Cardiac septum (tissue), 1 donor: ENCODE measurements around the gene INTS11. TPM values are rescaled to one million over a fixed set of nuclear protein-coding genes. Genes with fewer than 3 reads are reported as not detected.

Experiments used
- DNase-seq: peaks from one replicate; pipeline ENCODE4 v3.0.0-alpha.2; 2020; ENCODE audit warnings: low spot score
- intact Hi-C: fragments of 100-400 bp; cut with DNase I; formaldehyde crosslinking; loops from one replicate; pipeline ENCODE4 v1.14.0; 2022
- total RNA-seq: library from RNA; stranded (reverse); fragmentation: NEBNext Ultra II Directional; extraction: Animal tissue kit (Norgen Biotek cat#: 25700); gene quantifications from one replicate; pipeline ENCODE4 v1.2.1, GENCODE V29; 2021
- donor health status: DM: no; HTN: no; CAD: no.

INTS11 gene
- total RNA-seq, 1 donor from 2014 or later: 73.8 TPM

- intact Hi-C loops: no loop called here
- no peak for DNase-seq
Measured at GRCh38 chr1:1279028-1279427, 45.4 kb downstream of the INTS11 start.

DNA sequence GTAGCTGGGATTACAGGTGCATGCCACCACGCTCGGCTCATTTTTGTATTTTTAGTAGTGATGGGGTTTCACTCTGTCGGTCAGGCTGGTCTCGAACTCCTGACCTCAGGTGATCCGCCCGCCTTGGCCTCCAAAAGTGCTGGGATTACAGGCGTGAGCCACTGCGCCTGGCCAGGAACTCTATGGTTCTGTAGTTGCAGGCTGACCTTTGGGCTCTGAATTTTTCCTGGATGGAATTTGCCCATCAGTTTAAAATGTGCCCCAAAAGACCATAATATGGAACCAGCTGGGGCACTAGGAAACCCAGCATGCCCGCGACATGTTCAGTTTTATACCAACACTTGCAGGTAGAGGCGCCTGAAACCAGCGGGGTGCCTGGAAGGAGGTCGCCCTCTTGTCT, 45.8 kb downstream of the INTS11 start:
- DNase-seq: no peak
- intact Hi-C loops: no loop called here

GRCh38 chr1:1275836-1276235, 48.6 kb downstream of the INTS11 start:
- DNase-seq: no peak
- intact Hi-C loops: no loop called here

GRCh38 chr1:1274931-1275431, 49.5 kb downstream of the INTS11 start:
- intact Hi-C loops: no loop called here

DNA sequence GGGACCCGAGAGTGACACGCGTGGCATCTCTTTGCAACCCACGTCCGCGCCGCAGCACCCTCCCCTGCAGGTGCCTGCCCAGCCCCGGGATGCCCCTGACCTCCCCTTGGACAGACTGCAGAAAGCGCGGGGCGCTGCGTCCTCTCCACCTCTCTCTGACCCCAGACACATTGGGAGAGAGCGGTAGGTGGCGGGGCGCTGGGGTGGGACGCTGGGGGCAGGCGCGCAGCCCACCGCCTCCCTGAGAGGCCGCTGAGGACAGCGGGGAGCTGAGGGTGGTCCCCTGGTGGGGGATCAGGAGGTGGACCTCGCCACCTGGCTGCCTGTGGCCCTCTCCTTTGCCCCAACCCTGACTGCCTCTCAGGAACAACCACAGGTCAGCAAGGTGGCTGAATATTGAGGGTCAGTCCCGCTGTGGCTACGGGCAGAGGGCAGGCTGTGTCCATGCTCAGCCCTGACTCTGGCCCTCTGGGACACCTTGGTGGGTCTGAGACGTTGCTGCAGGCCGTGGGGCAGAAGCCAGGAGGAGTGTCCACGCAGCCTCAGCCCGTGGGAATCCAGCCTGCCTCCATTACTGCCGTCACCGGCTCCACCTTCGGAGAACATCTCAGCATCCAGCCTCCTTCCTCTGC, 50.0 kb downstream of the INTS11 start:
- DNase-seq: peak; percentile 74
- intact Hi-C loops: no loop called here

More at GRCh38 chr1:1274931-1275431, 49.5 kb downstream of the INTS11 start:
- DNase-seq: no peak

- intact Hi-C loops: loop anchor here (1.0 kb wide), 1 partner anchor 42 kb away; no protein-coding TSS in a partner anchor
- DNase-seq: peak; percentile 97
Measured at GRCh38 chr1:1273512-1274298, 50.8 kb downstream of the INTS11 start, which contains the start of gene UBE2J2. UBE2J2 (minus strand) TSS chr1:1273854; CDS start chr1:1267992, 5,862 bp downstream.

GRCh38 chr1:1273209-1273511, 51.3 kb downstream of the INTS11 start:
- intact Hi-C loops: loop anchor here (1.0 kb wide), 1 partner anchor 42 kb away; no protein-coding TSS in a partner anchor
- DNase-seq: no peak

GRCh38 chr1:1272341-1273208, 51.9 kb downstream of the INTS11 start:
- intact Hi-C loops: loop anchor here (1.0 kb wide), 1 partner anchor 41 kb away; no protein-coding TSS in a partner anchor

DNA sequence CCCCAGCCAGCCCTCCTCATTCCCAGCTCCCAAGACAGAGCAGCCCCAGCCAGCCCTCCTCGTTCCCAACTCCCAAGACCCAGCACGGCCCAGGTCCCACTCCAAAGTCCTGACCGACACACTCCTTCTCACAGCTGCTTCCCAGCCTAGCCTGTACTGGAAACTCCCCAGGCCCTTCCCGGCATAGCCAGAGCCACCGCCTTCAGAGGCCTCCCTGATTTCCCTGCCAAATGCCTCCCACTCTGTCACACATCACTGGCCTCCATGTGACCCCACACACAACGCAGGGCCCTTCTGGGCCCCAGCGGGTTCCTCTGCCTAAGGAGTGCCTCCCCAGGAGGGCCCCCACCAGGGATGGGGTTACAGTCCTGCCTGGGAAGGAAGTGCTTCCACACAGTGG, 53.6 kb downstream of the INTS11 start:
- DNase-seq: no peak
- intact Hi-C loops: no loop called here

More at GRCh38 chr1:1272341-1273208, 51.9 kb downstream of the INTS11 start:
- no peak for DNase-seq

DNA sequence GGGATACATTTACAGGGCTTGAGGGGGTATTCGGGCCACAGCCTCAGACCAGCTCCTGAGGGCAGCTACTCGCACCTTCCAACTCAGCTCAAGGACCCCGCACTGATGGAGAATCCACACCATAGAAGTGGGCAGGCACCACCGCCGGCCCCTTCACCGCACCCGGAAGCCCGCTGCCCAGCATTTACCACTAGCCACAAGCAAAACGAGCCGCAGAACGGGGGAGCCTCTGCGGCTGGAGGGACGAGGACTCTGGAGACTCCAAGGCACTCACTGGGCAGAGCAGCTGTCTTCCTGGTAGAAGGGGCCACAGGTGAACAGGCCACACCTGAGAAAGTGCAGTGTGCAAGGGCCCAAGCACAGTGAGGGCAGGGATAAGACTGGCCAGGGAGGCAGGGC, 56.2 kb downstream of the INTS11 start:
- intact Hi-C loops: no loop called here
- DNase-seq: no peak

GRCh38 chr1:1267488-1268283, 56.8 kb downstream of the INTS11 start:
- intact Hi-C loops: no loop called here
- DNase-seq: no peak

DNA sequence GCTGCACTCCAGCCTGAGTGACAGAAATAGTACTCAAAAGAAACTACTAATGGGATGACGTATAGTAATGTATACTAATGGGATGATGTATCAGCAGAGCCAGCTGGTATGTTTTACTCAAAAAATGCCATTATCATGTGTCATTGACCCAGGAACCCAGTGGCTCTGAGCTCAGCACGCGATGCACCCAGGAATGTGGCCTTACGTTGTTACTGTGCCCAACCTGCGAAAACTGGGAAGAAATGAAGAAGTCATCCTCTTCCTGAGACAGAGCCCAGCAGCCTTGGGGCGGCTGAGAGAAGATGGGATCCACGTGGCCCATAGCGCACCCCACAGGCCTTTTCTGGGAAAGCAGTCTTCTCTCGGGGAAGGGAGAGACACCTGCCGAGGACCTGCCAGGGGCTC, 59.6 kb downstream of the INTS11 start:
- DNase-seq: no peak
- intact Hi-C loops: no loop called here

DNA sequence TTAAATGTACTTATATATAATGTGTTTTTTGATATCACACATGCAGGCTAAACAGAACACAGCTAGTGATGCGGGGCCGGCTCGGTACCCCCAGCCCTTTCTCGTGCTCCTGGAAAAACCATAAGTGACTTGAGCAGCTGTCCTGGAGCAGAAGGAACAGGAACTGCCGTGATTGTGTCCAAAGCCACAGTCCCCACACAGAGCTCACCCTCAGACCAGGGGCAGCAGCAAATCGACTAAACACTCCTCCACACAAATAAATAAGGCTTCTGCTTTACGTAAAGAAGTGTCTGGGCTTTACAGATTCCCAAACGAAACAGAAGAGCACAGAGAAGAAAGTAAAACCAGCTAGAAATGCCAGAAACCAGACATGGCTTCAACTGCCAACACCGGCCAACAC, 60.4 kb downstream of the INTS11 start:
- intact Hi-C loops: no loop called here
- DNase-seq: no peak

DNA sequence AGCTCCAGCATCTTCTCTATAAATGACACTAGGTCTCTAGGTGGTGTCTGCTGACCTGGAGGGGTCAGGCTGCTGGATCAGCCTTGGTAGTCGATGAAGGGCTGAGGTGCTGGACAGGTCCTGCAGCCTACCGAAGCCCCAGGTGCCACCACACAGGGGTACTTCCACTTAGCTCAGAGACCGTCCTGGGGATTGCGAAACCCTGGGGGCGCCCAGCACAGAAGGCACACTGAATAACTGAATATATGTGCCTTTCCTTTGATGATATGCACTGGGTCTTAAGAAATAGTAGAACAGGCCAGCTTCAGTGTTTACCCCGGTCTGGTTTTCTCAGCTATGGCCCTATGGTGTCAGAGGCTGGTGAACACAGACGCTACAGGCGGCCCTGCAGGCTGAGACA, 61.7 kb downstream of the INTS11 start:
- no peak for DNase-seq
- intact Hi-C loops: no loop called here

GRCh38 chr1:1262071-1262470, 62.4 kb downstream of the INTS11 start:
- intact Hi-C loops: no loop called here
- no peak for DNase-seq
